A673 (cell line): Measurements from ENCODE around the gene DNAI1. TPM values are rescaled to one million over a fixed set of nuclear protein-coding genes. Genes with fewer than 3 reads are reported as not detected.
"Not testable (repeated sequence)": the region's sequence is repeated elsewhere in the genome, so short reads cannot be mapped to it uniquely, and the experiment has no call there.

Source experiments
- BruUV-seq: library from RNA; stranded (reverse); fragments of 400-500 nt; replicated peaks from 2 replicates; lab custom pipeline; 2021; lab: Mats Ljungman, UMichigan
- CTCF ChIA-PET: fragments of 300-600 bp; sonication (Branson Sonifier 250); formaldehyde crosslinking; loops from one replicate; lab custom pipeline; 2022; ENCODE audit warnings: antibody characterized with exemption; lab: Charles Lee
- POLR2A ChIA-PET: fragments of 300-600 bp; sonication (Branson Sonifier 250); formaldehyde crosslinking; loops from one replicate; lab custom pipeline; 2022; ENCODE audit warnings: antibody characterized with exemption; ENCODE audit not compliant: low non-redundant PET; lab: Charles Lee
- DNase-seq: peaks from one replicate; pipeline ENCODE4 v3.0.0-alpha.2; 2015; ENCODE audit warnings: low spot score
- H3K27ac ChIP-seq: fragments of 200-600 bp; sonication (generic); 2 replicates; pipeline ENCODE4 v1.5.1; 2016; ENCODE audit warnings: mixed run types, low read depth, mild to moderate bottlenecking, mixed read lengths, antibody characterized with exemption, low read length; ENCODE audit not compliant: poor library complexity, severe bottlenecking
- H3K27me3 ChIP-seq: fragments of 200-600 bp; sonication (generic); replicated peaks from 2 replicates; pipeline ENCODE4 v1.6.1; 2017; ENCODE audit warnings: mixed run types, low read depth, mild to moderate bottlenecking, mixed read lengths, antibody characterized with exemption, low read length; ENCODE audit not compliant: insufficient read depth, poor library complexity
- H3K36me3 ChIP-seq: fragments of 200-600 bp; sonication (generic); 2 replicates; pipeline ENCODE4 v1.6.1; 2016; ENCODE audit warnings: mixed run types, mild to moderate bottlenecking, mixed read lengths, antibody characterized with exemption, low read length; ENCODE audit not compliant: insufficient read depth, poor library complexity, severe bottlenecking
- H3K4me1 ChIP-seq: fragments of 200-600 bp; sonication (generic); 2 replicates; pipeline ENCODE4 v1.6.1; 2017; ENCODE audit warnings: mixed run types, mild to moderate bottlenecking, mixed read lengths, antibody characterized with exemption, low read length; ENCODE audit not compliant: insufficient read depth, poor library complexity, severe bottlenecking
- H3K4me3 ChIP-seq: fragments of 200-600 bp; sonication (generic); 2 replicates; pipeline ENCODE4 v1.5.1; 2016; ENCODE audit warnings: low read depth, mixed run types, mild to moderate bottlenecking, mixed read lengths, low read length; ENCODE audit not compliant: poor library complexity, severe bottlenecking
- H3K9me3 ChIP-seq: fragments of 200-600 bp; sonication (generic); 2 replicates; pipeline ENCODE4 v1.6.1; 2016; ENCODE audit warnings: mixed run types, low read depth, mild to moderate bottlenecking, mixed read lengths, antibody characterized with exemption, low read length; ENCODE audit not compliant: poor library complexity, severe bottlenecking
- EZH2 ChIP-seq: fragments of 200-600 bp; sonication (generic); IDR thresholded peaks from 2 replicates; pipeline ENCODE4 v1.6.1; 2017; ENCODE audit warnings: borderline replicate concordance, low read depth, mild to moderate bottlenecking, mixed read lengths, antibody characterized with exemption, low read length; ENCODE audit not compliant: poor library complexity, severe bottlenecking
- intact Hi-C: fragments of 100-400 bp; cut with micrococcal nuclease; formaldehyde crosslinking; loops from one replicate; pipeline ENCODE4 v1.10.0; 2022; ENCODE audit not compliant: unreplicated experiment
- total RNA-seq: library from RNA; stranded (reverse); gene quantifications from 2 replicates; pipeline ENCODE4 v1.2.3, GENCODE V29; 2021
- TF ChIP-seq, protein P1 (sequence below): fragments of 300-800, 200-600 bp; sonication (generic); conservative IDR thresholded peaks from 2 replicates; pipeline ENCODE4 v1.5.1; 2017; ENCODE audit warnings: low read depth, mild to moderate bottlenecking, antibody characterized with exemption, low read length, moderate library complexity, mixed read lengths

Gene DNAI1
- total RNA-seq, 1 experiment from 2014 or later: not detected

DNA sequence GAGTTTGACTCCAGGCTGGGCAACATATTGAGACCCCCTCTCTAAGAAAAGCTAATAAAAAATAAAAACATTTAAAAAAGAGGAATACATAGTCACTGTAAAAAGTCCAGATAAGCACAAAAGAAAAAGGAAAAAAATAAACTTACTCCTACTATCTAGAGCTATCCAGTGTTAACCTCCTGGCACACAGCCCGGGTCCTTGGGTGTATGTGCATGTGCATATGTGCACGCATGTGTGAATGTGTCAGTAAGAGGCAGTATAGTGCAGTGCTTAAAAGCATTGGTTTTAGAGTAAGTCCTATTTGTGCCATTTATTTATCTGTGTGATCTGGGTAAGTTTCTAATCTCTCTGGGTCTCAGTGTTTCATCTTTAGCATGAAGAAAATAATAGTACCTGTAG is 26.9 kb upstream of the DNAI1 start:
- TF ChIP-seq EZH2: no peak
- TF ChIP-seq, protein P1, sequence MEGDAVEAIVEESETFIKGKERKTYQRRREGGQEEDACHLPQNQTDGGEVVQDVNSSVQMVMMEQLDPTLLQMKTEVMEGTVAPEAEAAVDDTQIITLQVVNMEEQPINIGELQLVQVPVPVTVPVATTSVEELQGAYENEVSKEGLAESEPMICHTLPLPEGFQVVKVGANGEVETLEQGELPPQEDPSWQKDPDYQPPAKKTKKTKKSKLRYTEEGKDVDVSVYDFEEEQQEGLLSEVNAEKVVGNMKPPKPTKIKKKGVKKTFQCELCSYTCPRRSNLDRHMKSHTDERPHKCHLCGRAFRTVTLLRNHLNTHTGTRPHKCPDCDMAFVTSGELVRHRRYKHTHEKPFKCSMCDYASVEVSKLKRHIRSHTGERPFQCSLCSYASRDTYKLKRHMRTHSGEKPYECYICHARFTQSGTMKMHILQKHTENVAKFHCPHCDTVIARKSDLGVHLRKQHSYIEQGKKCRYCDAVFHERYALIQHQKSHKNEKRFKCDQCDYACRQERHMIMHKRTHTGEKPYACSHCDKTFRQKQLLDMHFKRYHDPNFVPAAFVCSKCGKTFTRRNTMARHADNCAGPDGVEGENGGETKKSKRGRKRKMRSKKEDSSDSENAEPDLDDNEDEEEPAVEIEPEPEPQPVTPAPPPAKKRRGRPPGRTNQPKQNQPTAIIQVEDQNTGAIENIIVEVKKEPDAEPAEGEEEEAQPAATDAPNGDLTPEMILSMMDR: no peak
- no peak overlapping the region for H3K27ac ChIP-seq
- no peak for DNase-seq
- no TSS peak for BruUV-seq
- CTCF ChIA-PET: interaction anchor here (0.7 to 1.0 kb wide), 2 partner anchors 27 to 172 kb away, joined by 3 to 6 read pairs; no protein-coding TSS in a partner anchor
- H3K9me3 ChIP-seq: no peaks in the 10 kb centered on the region
- intact Hi-C loops: no loop called here
- POLR2A ChIA-PET: no interaction called here
- H3K4me1 ChIP-seq: no peaks in the 10 kb centered on the region
- no peaks in the 10 kb centered on the region for H3K27me3 ChIP-seq
- no peak overlapping the region for H3K4me3 ChIP-seq
- no peaks in the 10 kb centered on the region for H3K36me3 ChIP-seq

- Histone ChIP-seq H3K4me3 (no peak overlapping the region), H3K36me3 (no peaks in the 10 kb centered on the region), H3K27ac (no peak overlapping the region), H3K27me3 (no peaks in the 10 kb centered on the region), H3K4me1 (peaks cover 25% of the 10 kb centered on the region), H3K9me3 (no peaks in the 10 kb centered on the region)
- no TSS peak for BruUV-seq
- intact Hi-C loops: loop anchor here (1.0 to 2.0 kb wide), 3 partner anchors 63 to 154 kb away; no protein-coding TSS in a partner anchor
- ChIA-PET POLR2A (no interaction called here), CTCF (interaction anchor here (1.4 kb wide), 1 partner anchor 65 kb away, joined by 3 read pairs; no protein-coding TSS in a partner anchor)
- peak; percentile 81 for DNase-seq
- TF ChIP-seq, protein P1: peak; percentile 88
- TF ChIP-seq EZH2: no peak
Observed at GRCh38 chr9:34437006-34437925, 21.3 kb upstream of the DNAI1 start.

- BruUV-seq: not testable (repeated sequence)
Observed at GRCh38 chr9:34437926-34438307, 20.7 kb upstream of the DNAI1 start.

GRCh38 chr9:34438465-34438864 is 20.1 kb upstream of the DNAI1 start:
- H3K27me3 ChIP-seq, H3K9me3 ChIP-seq, H3K36me3 ChIP-seq, H3K4me3 ChIP-seq, POLR2A ChIA-PET, intact Hi-C loops, DNase-seq, H3K27ac ChIP-seq, BruUV-seq: not testable (repeated sequence)
- H3K4me1 ChIP-seq: peaks cover 36% of the 10 kb centered on the region
- CTCF ChIA-PET: interaction anchor here (1.4 kb wide), 1 partner anchor 64 kb away, joined by 3 read pairs; no protein-coding TSS in a partner anchor

More at GRCh38 chr9:34437926-34438307, 20.7 kb upstream of the DNAI1 start:
- DNase-seq, H3K9me3 ChIP-seq, POLR2A ChIA-PET, H3K4me3 ChIP-seq, H3K27me3 ChIP-seq, H3K27ac ChIP-seq, H3K36me3 ChIP-seq: not testable (repeated sequence)
- peaks cover 31% of the 10 kb centered on the region for H3K4me1 ChIP-seq
- intact Hi-C loops: loop anchor here (1.0 to 2.0 kb wide), 3 partner anchors 62 to 153 kb away; no protein-coding TSS in a partner anchor
- CTCF ChIA-PET: interaction anchor here (1.4 kb wide), 1 partner anchor 64 kb away, joined by 3 read pairs; no protein-coding TSS in a partner anchor
